ENCODE measurements around the gene PRKCE.

DNA sequence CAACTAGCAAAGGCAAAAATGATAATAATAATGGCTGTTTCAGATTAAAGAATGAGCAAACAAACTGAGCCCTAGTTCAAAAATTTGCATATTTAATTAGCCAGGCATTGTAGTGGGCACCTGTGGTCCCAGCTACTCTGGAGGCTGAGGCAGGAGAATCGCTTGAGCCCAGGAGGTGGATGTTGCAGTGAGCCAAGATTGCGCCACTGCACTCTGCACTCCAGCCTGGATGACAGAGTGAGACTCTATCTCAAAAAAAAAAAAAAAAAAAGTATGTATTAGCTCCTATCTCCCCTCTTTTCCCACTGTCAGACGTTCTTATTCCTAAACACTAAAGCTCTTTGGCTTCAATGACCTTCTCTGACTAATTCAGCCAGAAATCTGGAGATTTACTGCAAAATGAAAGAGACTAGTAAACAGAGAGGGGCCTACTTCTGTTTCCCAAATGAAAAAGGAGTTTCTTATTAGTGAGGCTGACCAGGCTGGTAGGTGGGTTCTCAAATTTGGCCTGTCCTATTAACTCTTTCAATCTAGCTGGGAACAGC, 36.5 kb upstream of the PRKCE start:
- TF ChIP-seq POLR2AphosphoS5 (IDR thresholded peaks at IDR 0.05; ENCODE audit: borderline replicate concordance, low read depth, low read length) (no peak), EZH2 (IDR thresholded peaks at IDR 0.05) (no peak), FOXP2 (optimal IDR thresholded peaks at IDR 0.05; ENCODE audit: control extremely low read depth, extremely low read length, insufficient read depth) (no peak)
